NCI-H345 (cell line): ENCODE measurements around the gene RSBN1.
A peak's percentile ranks its signal among the peaks of the same experiment; 100 is the strongest.
"Not testable (repeated sequence)": the region's sequence is repeated elsewhere in the genome, so short reads cannot be mapped to it uniquely, and the experiment has no call there.

ENCODE experiments used
- DNase-seq: peaks from one replicate; lab custom pipeline; 2025; lab: John Stamatoyannopoulos, UW

RSBN1 gene

DNA sequence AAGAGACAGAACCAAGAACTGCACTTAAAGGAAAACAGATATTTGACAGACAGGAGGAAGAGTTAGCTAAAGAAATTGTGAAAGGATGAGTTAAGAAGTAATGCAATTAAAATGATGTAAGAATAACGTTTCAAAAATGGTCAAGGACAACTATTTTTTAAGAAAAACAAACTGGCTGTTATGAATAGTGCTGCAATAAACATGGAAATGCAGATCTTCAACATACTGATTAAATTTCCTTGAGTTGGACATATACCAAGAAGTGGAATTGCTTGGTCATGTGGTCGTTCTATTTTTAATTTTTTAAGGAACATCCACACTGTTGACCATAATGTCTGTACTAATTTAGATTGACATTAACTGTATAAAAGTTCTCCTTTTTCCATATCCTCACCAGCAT, 29.9 kb downstream of the RSBN1 start:
- no peak for DNase-seq

DNA sequence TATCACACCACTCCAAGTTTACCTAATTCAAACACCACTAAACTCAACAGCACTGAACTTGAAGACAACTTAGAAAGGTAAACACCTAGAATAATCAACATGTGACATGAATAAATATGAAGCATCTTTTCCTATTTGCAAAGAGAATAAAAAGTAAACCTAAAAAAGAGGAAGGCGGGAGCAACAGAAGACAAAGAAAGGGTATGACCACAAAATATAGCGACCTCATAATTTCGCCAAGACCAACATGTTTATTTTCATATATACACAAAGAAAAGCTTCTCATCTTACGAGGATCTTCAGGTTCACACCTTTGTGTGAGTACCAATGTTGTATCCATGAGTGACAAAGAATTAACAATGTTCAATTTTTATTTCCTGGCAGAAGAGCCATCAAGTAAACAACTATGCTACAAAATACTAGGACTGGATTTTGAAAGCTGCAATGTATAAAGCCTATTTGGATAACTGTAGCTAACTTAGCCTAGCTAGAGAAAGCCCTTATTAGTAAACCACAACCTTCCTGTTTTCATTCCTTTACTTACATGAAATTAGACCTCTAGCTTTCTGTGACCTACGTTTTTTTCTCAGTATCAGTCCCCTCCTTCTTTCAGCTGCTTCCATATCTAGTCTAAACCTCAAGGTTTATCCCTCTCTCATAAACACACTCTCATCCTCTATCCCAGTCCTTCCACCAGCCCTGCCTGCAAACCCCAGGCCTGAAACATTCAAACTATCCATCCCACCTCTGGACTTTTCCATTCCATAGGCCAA, 31.7 kb downstream of the RSBN1 start:
- DNase-seq: no peak

DNA sequence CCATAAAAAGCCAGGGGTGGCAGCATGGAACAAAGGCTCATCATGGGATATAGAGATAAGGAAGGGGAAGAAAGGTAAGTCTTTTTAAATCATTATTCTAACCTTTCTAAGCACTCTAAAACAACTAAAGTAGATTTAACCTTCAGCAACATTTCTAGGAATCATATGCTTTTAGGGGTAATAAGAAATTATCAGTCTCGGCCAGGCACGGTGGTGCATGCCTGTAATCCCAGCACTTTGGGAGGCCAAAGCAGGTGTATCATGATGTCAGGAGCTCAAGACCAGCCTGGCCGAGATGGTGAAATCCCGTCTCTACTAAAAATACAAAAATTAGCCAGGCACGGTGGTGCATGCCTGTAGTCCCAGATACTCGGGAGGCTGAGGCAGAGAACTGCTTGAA, 32.7 kb downstream of the RSBN1 start:
- no peak for DNase-seq

DNA sequence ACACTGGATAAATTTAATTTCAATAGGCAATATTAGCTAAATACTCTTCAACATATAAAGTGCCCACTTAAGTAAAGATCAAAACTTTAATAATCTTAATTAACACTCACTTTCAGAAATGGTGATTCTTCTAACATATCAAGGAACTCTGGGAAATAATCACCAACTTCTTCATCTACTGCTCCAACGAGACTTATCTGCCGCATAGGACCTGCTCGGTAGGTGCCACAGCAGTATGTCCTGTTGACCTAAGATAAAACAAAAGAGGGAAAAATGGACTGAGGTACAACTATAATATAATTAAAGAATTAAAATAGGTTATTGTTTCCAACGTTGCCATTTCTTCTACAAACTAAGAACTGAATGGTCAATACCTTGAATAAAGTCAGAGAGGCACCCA, 34.7 kb downstream of the RSBN1 start:
- no peak for DNase-seq

DNA sequence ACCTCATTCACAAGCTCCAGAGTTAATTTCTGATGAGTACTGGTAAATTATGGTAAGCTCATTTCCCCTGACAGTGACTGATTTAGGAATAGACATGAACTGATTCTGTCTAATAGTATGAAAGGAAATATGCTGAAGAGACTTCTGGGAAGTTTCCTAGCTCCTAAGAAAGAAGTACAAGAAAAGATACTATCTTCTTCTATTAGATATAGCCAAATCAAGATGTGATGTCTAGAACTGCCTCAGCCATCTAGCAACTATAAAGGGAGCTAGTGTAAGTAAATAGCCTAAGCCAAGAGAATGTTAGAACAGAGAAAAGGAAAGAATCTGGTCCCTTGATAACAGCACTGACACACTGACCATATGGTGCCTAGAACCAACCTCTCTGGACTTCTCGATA, 42.2 kb downstream of the RSBN1 start:
- no peak for DNase-seq

DNA sequence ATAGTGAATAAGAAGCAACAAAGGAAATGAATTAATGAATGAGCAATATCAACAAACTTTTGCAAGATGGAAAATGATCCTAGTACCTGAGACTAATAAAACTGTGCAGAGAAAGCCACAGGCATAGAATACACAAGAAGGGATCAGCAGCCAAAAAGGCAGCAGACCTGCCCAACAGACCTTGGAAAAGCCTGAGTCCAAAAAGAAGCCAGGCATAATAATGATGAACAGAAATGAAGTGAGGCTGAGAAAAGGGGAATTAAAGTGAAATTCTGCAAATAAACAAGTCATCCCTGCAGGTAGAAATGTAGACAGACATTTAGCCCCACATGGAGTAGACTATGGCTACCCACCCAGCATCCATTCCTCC, 42.7 kb downstream of the RSBN1 start:
- no peak for DNase-seq

DNA sequence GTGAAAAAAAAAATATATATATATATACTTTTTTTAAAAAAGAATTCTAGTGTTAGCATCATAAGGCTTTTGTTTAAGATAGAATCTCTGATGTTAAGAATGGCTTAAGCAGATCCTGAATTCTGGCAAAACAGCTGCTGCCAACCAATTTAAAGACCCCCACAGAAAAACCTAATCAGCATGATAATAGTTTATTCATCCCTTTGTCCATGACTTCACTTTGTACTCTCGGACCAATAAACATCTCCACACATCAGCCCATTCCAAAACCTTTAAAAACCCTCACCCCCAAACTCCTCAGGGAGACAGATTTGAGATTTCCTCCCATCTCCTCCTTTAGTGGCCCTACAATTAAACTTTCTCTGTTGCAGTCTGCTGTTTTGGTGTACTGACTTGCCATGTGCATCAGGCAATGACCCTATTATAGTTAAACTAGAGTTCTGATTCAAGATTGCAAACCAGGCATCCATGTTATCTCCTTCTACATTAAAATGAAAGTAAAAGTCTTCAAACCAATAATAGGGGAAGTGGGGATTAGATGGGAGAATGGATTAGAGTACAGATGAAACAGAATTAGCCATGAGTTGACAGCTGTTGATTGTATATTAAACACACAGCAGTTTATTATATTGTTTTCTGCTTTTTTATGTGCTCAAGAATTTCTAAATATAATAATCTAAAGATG, 43.2 kb downstream of the RSBN1 start:
- no peak for DNase-seq

DNA sequence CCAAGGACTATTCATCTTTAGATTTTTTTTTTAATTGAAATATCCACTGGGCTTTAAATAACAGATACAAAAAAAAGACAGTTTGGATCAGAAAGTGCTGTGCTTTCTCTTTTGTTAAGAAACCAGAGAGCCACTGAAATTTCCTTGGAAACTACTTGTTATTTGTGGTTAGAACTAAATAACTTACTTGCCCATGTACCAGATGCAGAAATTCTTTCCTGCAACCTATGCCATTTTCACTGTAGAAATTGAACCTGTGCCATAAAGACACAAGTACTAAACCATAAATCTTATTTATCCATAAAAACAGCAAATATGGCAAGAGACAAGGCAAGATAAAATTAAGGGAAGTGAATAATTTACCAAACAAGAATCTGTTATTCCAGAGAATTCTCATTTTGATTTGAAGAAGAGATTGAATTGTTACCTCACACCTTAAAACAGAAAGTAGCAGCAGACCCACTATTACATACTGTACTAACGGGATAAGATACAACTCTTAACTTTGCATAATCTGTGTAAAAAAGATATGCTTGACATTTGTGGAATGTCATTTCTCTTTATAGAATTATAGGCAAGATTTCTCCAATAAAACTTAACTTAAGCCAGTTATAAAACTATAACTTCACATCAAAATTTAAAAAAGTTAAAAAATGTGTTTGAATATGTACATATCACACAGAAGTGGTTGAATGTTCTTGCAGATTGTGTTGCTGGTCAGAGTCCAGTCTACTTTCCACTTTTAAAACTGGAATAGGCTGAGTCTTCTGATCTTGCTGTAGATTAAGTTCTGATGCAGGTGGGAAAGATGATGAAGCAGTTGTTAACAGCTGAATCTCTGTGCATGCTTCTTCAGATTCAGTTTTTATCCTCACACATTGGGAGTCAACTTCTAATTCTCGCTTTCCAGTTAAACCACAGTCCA, 46.7 kb downstream of the RSBN1 start:
- DNase-seq: no peak

DNA sequence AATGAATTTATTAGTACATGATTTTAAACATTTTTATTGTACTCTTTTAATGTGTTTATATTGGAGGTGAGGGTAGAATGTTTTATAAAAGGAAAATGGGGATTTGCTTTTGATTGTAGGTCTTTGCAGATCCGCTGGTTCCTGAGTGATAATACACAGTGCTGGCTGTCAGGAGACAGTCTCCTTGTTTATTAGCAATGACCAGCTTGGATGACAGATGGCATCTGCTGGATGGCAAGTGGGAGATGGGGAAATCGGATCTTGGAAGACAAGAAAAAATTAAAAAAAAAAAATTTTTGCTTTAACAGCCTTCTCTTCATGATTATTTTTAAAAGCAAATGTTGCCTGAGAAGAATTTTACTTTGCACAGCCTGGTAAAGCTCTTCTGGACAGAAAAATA, 48.6 kb downstream of the RSBN1 start:
- DNase-seq: no peak

DNA sequence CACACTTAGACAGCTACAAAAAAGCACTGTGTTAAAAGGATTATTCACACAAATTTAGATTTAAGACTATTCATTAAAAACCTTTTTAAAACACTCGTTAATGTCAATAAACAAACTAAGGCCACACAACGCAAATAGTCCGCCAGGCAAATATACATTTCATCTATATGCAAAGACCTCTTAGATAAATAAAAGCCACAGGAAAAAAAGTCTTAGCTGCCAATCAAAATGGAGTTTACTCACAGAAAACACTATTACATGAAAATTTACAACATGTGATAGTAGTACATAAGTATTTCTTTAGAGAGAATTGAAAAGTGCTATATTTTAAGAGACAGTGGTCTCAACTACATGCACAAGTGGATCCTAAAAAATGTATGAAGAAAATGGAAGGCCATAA, 50.3 kb downstream of the RSBN1 start:
- DNase-seq: no peak

DNA sequence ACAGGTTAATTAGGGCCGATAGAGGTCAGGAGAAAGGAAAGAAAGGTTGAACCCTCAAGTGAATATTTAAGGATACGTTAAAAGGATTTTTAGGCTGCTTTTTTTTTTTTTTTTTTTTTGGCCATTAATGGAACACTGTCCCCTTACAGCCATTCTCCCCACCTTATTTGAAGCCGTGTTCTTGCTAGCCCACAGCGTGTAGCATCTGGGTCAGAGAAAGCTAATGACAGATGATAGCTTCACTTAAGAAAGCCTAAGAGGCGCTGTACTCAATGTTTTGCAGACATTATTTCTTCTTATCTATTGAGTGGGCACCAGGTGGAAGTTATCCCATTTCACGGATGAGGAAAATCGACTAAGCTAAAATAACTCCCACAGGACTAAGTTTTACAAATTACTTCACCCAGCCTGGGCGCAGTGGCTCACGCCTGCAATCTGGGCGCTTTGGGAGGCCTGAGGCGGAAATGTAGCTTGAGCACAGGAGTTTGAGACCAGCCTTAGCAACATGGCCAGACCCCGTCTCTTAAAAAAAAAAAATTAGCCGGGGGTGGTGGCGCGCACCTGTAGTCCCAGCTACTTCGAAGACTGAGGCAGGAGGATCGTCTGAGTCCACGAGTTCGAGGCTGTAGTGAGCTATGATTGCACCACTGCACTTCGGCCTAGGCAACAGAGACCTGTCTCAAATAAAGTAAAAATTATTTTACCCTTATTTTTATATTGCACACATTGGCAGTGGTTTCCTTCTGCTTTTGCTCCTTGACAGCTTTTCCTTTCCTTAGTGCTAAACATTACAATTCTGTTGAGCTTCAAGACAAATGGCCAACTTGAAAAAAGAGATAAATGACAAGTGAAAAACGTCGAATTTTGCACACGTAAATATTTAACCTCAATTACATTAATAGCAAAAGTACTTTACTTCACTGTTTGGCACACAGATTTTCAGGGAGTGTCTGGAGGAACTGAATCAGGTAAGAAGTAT, 51.9 kb downstream of the RSBN1 start:
- no peak for DNase-seq

DNA sequence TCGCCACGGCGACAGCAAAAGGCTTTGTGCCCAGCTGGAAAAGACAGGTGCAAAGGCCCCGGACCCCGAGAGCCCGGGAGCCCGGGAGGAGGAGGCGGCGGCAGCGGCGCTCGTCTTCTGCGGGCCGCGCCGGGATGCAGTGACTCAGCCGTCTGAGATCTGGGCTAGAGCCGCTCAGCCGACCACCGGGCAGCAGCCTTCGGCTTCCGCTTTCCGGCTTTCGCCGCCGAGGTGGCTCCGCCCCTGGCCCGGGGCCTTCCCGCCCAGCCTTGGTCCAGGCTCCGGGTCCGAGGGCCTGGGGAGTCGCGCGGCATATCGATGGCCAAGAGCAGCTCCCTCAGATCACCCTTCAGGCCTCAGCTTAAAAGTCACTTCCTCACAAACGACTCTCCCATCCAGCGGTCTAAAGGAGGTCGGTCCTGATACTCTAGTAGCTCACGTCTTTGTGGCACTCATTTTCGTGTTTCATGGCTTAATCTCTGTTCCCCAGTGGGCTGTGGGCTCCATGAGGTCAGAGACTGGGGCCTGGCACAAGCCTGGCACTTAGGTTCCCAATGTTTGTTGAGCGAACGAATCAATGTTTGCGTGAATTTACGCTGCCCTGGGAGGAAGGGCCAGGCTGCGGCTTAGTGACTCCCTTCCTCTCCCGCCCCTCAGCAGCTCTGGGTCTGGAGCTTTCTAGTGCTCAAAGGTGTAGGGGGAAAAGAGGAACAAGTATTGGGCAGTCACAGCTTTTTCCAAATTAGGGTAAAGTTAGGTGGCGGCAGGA, 52.8 kb downstream of the RSBN1 start, which contains the start of gene PHTF1:
PHTF1 (minus strand) TSS at position 154 of the 769 bp plus-strand sequence. CDS start 783 bp downstream, outside the sequence.
- DNase-seq: peak; percentile 67

DNA sequence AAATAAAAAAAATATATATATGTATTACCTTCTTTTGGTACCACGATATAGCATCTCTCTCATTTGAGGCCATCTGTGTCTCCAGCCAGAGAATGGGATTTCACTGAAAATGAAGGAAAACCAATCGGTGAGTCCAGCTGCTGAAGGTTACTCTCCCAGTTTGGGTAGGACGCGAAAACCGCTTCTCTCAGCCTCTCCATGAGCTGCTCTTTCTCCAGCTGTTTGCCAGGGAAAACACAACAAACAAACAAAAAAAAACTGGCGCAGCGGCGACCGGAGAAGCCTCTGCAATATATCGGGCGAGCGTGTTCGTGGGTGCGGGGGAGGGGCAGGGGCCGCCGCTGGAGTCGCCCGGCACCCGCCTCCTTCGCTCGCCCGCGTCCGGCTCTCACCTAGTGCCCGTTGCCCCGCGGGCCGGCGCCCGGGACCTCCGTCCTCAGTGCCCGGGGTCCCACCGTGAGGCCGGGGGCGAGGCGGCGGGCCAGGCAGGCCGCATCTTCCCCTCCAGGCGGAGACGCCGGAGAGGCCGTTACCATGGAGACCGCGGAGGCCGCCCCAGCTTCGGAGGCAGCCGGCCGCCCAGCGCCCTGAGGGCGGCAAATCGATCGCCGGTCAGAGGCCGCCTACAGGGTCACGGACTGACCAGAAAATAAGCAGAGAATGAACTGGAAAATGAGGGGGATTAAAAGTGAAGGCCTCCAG, 53.5 kb downstream of the RSBN1 start:
- peak; percentile 58 for DNase-seq

DNA sequence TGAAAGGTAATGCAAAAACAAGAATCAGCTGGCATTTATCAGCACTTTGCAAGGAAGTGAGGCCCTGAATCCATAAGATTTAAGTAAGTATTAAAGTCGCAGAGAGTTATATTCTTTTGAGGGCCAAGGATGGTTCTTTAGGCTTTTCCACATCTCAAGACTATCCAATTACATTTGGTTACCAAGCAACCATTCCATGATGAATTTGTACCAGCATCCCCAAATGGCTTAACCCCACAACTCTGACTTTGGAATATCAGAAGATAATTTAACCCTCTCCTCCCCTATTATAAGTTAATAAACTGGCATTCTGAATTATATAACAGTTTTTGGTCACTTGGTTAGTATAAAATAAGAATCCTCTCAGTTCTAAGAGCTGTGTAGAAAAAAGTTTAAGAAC, 55.8 kb downstream of the RSBN1 start:
- DNase-seq: no peak

DNA sequence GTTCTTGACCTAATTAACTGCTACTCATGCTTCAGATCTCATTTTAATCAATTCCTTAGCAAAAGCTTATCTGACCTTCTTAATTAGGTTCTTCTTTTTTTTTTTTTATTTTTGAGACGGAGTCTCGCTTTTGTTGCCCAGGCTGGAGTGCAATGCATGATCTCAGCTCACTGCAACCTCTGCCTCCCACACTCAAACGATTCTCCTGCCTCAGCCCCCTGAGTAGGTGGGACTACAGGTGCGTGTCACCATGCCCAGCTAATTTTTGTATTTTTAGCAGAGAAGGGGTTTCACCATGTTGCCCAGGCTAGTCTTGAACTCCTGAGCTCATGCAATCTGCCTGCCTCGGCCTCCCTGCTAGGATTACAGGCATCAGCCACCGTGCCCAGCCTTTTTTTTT, 58.9 kb downstream of the RSBN1 start:
- DNase-seq: not testable (repeated sequence)

DNA sequence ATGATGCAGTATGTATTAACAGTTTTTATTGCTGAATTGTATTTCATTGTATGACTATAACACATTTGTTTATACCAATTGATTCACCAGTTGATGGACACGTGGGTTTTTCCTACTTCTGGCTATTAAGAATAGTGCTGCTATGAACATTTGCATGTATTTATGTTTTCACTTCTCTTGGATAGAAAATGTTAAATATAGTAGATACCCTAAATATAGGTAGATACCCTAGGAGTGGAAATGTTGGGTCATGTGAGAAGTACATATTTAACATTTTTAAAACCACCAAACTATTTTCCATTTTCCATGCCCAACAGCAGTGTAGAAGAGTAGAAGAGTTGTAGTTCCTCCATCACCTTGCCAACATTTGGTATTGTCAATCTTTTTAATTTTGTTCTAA, 60.8 kb downstream of the RSBN1 start:
- DNase-seq: no peak

DNA sequence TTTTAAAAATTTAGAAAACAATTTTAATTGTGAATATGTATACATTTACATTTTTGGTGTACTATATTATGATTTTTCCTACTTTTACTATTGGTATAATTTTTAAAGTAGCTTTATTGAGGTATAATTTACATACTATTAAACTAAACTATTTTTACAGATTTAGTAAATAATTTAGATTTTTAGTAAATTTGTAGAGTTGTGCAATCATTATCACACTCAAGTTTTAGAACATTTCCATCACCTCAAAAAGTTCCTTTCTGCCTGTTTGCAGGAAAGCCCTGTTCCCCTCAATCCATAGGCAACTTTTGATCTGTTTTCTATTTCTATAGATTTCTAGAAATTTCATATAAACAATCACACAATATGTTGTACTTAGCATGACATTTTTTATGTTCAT, 61.2 kb downstream of the RSBN1 start:
- no peak for DNase-seq

DNA sequence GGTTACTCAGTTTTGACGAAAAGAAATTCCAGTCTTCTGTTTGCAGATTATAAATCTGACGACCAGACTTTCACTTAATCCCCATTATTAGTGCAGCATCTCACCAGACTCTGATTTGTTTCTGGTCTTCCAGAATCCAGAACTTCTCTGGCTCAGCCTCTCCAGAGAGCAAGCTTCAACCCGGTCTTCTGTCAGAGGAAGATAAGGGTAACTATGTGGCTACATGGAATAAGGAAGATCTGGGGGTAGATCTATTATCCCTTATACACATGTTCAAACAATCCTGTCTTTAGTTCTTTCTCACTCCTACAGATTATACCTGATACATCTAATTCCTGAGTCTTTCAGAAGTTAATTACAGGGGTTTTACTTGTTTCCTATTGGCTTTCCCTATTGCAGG, 62.9 kb downstream of the RSBN1 start:
- DNase-seq: no peak

DNA sequence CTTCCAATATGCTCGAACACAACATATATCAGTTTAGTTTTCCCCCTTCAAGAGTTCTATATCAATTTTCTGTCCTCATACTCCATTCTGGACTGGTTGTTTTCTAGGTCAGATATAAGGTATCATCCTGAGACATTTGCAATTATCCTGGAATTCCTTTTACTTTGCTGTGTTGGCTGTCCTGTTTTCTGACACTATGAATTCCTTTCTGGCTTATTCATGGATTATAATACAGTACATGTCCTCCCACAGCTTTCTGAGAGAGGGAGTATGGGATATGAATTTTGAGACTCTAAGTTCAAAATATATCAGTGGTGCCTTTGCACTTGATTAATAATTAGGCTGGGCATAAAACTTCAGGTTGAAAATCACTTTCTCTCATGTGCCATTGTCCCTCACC, 64.9 kb downstream of the RSBN1 start:
- no peak for DNase-seq

DNA sequence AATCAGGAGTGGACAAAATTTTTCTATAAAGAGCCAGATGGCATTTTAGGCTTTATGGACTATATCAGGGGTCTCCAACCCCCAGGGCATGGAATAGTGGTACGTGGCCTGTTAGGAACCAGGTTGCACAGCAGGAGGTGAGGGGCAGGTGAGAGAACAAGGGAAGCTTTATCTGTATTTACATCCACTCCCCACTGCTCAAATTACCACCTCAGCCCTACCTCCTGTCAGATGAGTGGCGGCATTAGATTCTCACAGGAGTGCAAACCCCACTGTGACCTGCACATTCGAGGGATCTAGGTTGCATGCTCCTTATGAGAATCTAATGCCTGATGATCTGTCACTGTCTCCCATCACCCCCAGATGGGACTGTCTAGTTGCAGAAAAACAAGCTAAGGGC, 66.9 kb downstream of the RSBN1 start:
- DNase-seq: peak; percentile 27
